SU-DHL-6 (cell line): ENCODE results near the gene ATF6B.

ENCODE experiments used
- H2AFZ ChIP-seq: fragments of 200-600 bp; sonication (generic); 2 replicates; pipeline ENCODE4 v1.6.1; 2014; ENCODE audit warnings: low read depth, mild to moderate bottlenecking, moderate library complexity, mixed read lengths, antibody characterized with exemption, low read length; ENCODE audit not compliant: severe bottlenecking
- H3F3A ChIP-seq: fragments of 200-600 bp; shearing (Covaris generic); 2 replicates; pipeline ENCODE4 v1.6.0; 2016; ENCODE audit warnings: antibody characterized with exemption, mild to moderate bottlenecking; ENCODE audit not compliant: insufficient read depth
- H3K27ac ChIP-seq: fragments of 200-600 bp; sonication (generic); 2 replicates; pipeline ENCODE4 v1.5.1; 2016; ENCODE audit warnings: low read depth, mild to moderate bottlenecking, low read length, moderate library complexity, mixed read lengths
- H3K27me3 ChIP-seq: fragments of 200-600 bp; sonication (generic), shearing (Covaris generic); 2 replicates; pipeline ENCODE4 v1.6.0; 2014; ENCODE audit warnings: mild to moderate bottlenecking, low read length
- H3K36me3 ChIP-seq: fragments of 200-600 bp; sonication (generic); 2 replicates; pipeline ENCODE4 v1.6.1; 2014; ENCODE audit warnings: mild to moderate bottlenecking, low read length, mixed read lengths
- H3K4me2 ChIP-seq: fragments of 300-600, 200-600 bp; shearing (Covaris generic), sonication (generic); 2 replicates; pipeline ENCODE4 v1.6.0; 2014; ENCODE audit warnings: low read length, low read depth, mild to moderate bottlenecking; ENCODE audit not compliant: poor library complexity, severe bottlenecking
- H3K4me3 ChIP-seq: fragments of 200-600 bp; sonication (generic); 2 replicates; pipeline ENCODE4 v1.5.1; 2014; ENCODE audit warnings: antibody characterized with exemption, low read length, mild to moderate bottlenecking, mixed read lengths; ENCODE audit not compliant: insufficient read depth, poor library complexity, severe bottlenecking
- H3K79me2 ChIP-seq: fragments of 200-600 bp; sonication (generic); 2 replicates; pipeline ENCODE4 v1.6.1; 2014; ENCODE audit warnings: mild to moderate bottlenecking, low read length, moderate library complexity; ENCODE audit not compliant: insufficient read depth
- H3K9ac ChIP-seq: fragments of 200-600 bp; sonication (generic); 2 replicates; pipeline ENCODE4 v1.7.0; 2014; ENCODE audit warnings: mild to moderate bottlenecking, low read length
- H3K9me2 ChIP-seq: fragments of 200-600 bp; sonication (generic); replicated peaks from 2 replicates; pipeline ENCODE4 v1.6.1; 2014; ENCODE audit warnings: low read length; ENCODE audit not compliant: insufficient read depth
- H3K9me3 ChIP-seq: fragments of 200-600 bp; sonication (generic); 2 replicates; pipeline ENCODE4 v1.6.1; 2014; ENCODE audit warnings: low read length, mixed read lengths; ENCODE audit not compliant: insufficient read depth
- H4K20me1 ChIP-seq: fragments of 200-600 bp; sonication (generic); 2 replicates; pipeline ENCODE4 v1.6.1; 2014; ENCODE audit warnings: low read depth, mild to moderate bottlenecking, antibody characterized with exemption, low read length, moderate library complexity, mixed read lengths
- CTCF ChIP-seq: fragments of 200-600 bp; sonication (generic); IDR thresholded peaks from one replicate; pipeline ENCODE4 v1.5.1; 2017; ENCODE audit warnings: antibody characterized with exemption, mild to moderate bottlenecking, low read length, moderate library complexity; ENCODE audit not compliant: insufficient read depth, poor library complexity, severe bottlenecking
- EZH2phosphoT487 ChIP-seq: fragments of 200-600 bp; sonication (generic), shearing (Covaris generic); conservative IDR thresholded peaks from 2 replicates; pipeline ENCODE4 v1.6.1; 2018; ENCODE audit warnings: mild to moderate bottlenecking, antibody characterized with exemption, low read length, moderate library complexity, mixed read lengths

The ATF6B gene

GRCh38 chr6:32092760-32093497 is 35.1 kb downstream of the ATF6B start:
- Histone ChIP-seq H3K4me3 (no peak overlapping the region), H3K79me2 (no peaks in the 10 kb centered on the region), H3K36me3 (no peaks in the 10 kb centered on the region), H3K9me3 (no peaks in the 10 kb centered on the region), H3K27ac (no peak overlapping the region), H3F3A (no peaks in the 10 kb centered on the region), H3K9me2 (no peaks in the 10 kb centered on the region), H3K27me3 (no peaks in the 10 kb centered on the region), H3K4me2 (no peak overlapping the region), H4K20me1 (no peaks in the 10 kb centered on the region), H2AFZ (no peak overlapping the region), H3K9ac (no peak overlapping the region)
- TF ChIP-seq CTCF (no peak), EZH2phosphoT487 (no peak)

DNA sequence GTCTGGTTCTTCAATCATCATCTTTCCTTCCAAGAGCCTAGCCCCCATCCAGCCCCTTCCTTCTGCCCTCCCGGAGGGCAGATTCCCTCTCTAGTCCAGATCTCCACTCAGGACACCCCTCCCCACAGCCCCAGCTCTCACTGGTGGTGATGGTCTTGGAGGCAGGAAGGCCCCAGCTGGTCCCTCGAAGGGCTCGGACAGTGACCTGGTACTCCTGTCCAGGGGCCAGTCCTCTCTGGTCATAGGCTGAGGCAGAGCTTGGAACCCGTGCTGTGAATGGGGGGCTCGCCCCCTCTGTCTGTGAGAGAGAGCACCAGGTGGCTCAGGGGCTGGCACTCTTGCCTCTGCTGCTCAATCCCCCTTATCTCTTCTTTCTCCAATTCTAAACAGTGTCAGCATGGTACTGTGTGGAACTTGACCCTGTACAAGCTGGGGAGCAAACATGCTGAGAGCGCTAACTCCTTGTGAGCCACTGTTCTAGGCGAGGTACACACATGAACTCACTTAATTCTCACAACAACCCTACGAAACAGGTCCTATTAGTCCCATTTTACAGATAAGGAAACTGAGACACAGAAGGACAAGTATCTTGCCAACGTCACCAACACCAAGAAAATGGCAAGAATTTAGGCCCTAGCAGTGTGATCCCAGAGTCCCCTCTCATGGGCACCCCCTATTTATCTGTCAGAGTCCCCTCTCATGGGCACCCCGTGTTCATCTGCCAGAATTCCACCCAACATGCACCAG is 38.8 kb downstream of the ATF6B start:
- Histone ChIP-seq H3K9ac (no peak overlapping the region), H2AFZ (no peak overlapping the region), H4K20me1 (no peaks in the 10 kb centered on the region), H3K9me2 (no peaks in the 10 kb centered on the region), H3K4me3 (no peak overlapping the region), H3K79me2 (no peaks in the 10 kb centered on the region), H3F3A (no peaks in the 10 kb centered on the region), H3K36me3 (no peaks in the 10 kb centered on the region), H3K27me3 (no peaks in the 10 kb centered on the region), H3K9me3 (no peaks in the 10 kb centered on the region), H3K4me2 (no peak overlapping the region), H3K27ac (no peak overlapping the region)
- TF ChIP-seq EZH2phosphoT487: no peak

- H3F3A ChIP-seq: no peaks in the 10 kb centered on the region
- no peaks in the 10 kb centered on the region for H3K27me3 ChIP-seq
- no peak overlapping the region for H3K27ac ChIP-seq
- no peak overlapping the region for H3K9ac ChIP-seq
- TF ChIP-seq EZH2phosphoT487: no peak
- TF ChIP-seq CTCF: no peak
- no peak overlapping the region for H3K4me2 ChIP-seq
- no peaks in the 10 kb centered on the region for H3K36me3 ChIP-seq
- no peak overlapping the region for H2AFZ ChIP-seq
- H3K79me2 ChIP-seq: no peaks in the 10 kb centered on the region
- no peaks in the 10 kb centered on the region for H3K9me3 ChIP-seq
- no peaks in the 10 kb centered on the region for H4K20me1 ChIP-seq
- no peaks in the 10 kb centered on the region for H3K9me2 ChIP-seq
- H3K4me3 ChIP-seq: no peak overlapping the region
These were observed 39.5 kb downstream of the ATF6B start for GRCh38 chr6:32088487-32089049.
